HUES64 (cell line): ENCODE results near the gene SPINK2.

Source experiments
- H3K27ac ChIP-seq: 2 replicates; pipeline ENCODE4 v1.7.0; 2013; ENCODE audit warnings: low read depth, low read length, inconsistent platforms
- H3K27me3 ChIP-seq: 2 replicates; pipeline ENCODE4 v1.6.1; 2013; ENCODE audit warnings: mild to moderate bottlenecking, low read length; ENCODE audit not compliant: insufficient read depth
- H3K36me3 ChIP-seq: 2 replicates; pipeline ENCODE4 v1.6.1; 2013; ENCODE audit warnings: mild to moderate bottlenecking, low read length; ENCODE audit not compliant: insufficient read depth
- H3K4me1 ChIP-seq: 2 replicates; pipeline ENCODE4 v1.6.1; 2013; ENCODE audit warnings: mild to moderate bottlenecking, low read length, moderate library complexity; ENCODE audit not compliant: insufficient read depth
- H3K4me3 ChIP-seq: 2 replicates; pipeline ENCODE4 v1.5.1; 2013; ENCODE audit warnings: mild to moderate bottlenecking, low read length, moderate library complexity
- H3K9ac ChIP-seq: 2 replicates; pipeline ENCODE4 v1.6.1; 2013; ENCODE audit warnings: mild to moderate bottlenecking, low read depth, low read length
- H3K9me3 ChIP-seq: 2 replicates; pipeline ENCODE4 v1.6.1; 2013; ENCODE audit warnings: low read depth, low read length; ENCODE audit not compliant: insufficient read depth
- WGBS: fragments of 150-250, 120-280 bp; methylation state at CpG from one replicate; pipeline ENCODE4 v1.1.7; 2013; ENCODE audit warnings: missing lambda C conversion rate; 5-methylcytosine and 5-hydroxymethylcytosine counted together

SPINK2 gene

GRCh38 chr4:56768316-56768715 is 53.2 kb downstream of the SPINK2 start:
- Histone ChIP-seq H3K4me3 (no peak overlapping the region), H3K4me1 (peaks cover 17% of the 10 kb centered on the region), H3K9me3 (no peaks in the 10 kb centered on the region)

GRCh38 chr4:56767567-56767966 is 53.9 kb downstream of the SPINK2 start:
- H3K4me3 ChIP-seq: no peak overlapping the region
- H3K27me3 ChIP-seq: no peaks in the 10 kb centered on the region
- H3K9me3 ChIP-seq: no peaks in the 10 kb centered on the region
- peaks cover 20% of the 10 kb centered on the region for H3K4me1 ChIP-seq
- no peak overlapping the region for H3K9ac ChIP-seq
- H3K36me3 ChIP-seq: no peaks in the 10 kb centered on the region
- no peak overlapping the region for H3K27ac ChIP-seq

More at GRCh38 chr4:56768316-56768715, 53.2 kb downstream of the SPINK2 start:
- no peaks in the 10 kb centered on the region for H3K36me3 ChIP-seq
- no peak overlapping the region for H3K9ac ChIP-seq
- WGBS: 62% methylated on average over 3 of the region's 3 CpGs
- H3K27me3 ChIP-seq: no peaks in the 10 kb centered on the region
- H3K27ac ChIP-seq: no peak overlapping the region

- H3K27ac ChIP-seq: no peak overlapping the region
- no peaks in the 10 kb centered on the region for H3K9me3 ChIP-seq
- H3K36me3 ChIP-seq: no peaks in the 10 kb centered on the region
- H3K4me3 ChIP-seq: no peak overlapping the region
- 88% methylated on average over 5 of the region's 5 CpGs for WGBS
- no peaks in the 10 kb centered on the region for H3K27me3 ChIP-seq
- no peak overlapping the region for H3K9ac ChIP-seq
- peaks cover 20% of the 10 kb centered on the region for H3K4me1 ChIP-seq
These were observed 56.7 kb downstream of the SPINK2 start for GRCh38 chr4:56764775-56765174.

- H3K9ac ChIP-seq: no peak overlapping the region
- WGBS: no CpG with 5 or more reads among the region's 1 CpG
- H3K9me3 ChIP-seq: no peaks in the 10 kb centered on the region
- no peaks in the 10 kb centered on the region for H3K36me3 ChIP-seq
- peaks cover 20% of the 10 kb centered on the region for H3K4me1 ChIP-seq
- no peak overlapping the region for H3K27ac ChIP-seq
- no peak overlapping the region for H3K4me3 ChIP-seq
- no peaks in the 10 kb centered on the region for H3K27me3 ChIP-seq
These were observed 57.3 kb downstream of the SPINK2 start for GRCh38 chr4:56764223-56764622.

GRCh38 chr4:56762484-56763250 is 58.8 kb downstream of the SPINK2 start:
- no peaks in the 10 kb centered on the region for H3K27me3 ChIP-seq

GRCh38 chr4:56760183-56760582 is 61.3 kb downstream of the SPINK2 start:
- Histone ChIP-seq H3K4me3 (no peak overlapping the region), H3K9ac (no peak overlapping the region), H3K4me1 (peaks cover 31% of the 10 kb centered on the region), H3K36me3 (no peaks in the 10 kb centered on the region), H3K27me3 (no peaks in the 10 kb centered on the region), H3K9me3 (no peaks in the 10 kb centered on the region), H3K27ac (no peak overlapping the region)
- 91% methylated on average over 1 of the region's 1 CpG for WGBS

More at GRCh38 chr4:56762484-56763250, 58.8 kb downstream of the SPINK2 start:
- no peak overlapping the region for H3K4me3 ChIP-seq
- no peaks in the 10 kb centered on the region for H3K9me3 ChIP-seq
- H3K27ac ChIP-seq: no peak overlapping the region
- H3K36me3 ChIP-seq: no peaks in the 10 kb centered on the region
- no peak overlapping the region for H3K9ac ChIP-seq
- H3K4me1 ChIP-seq: peaks cover 20% of the 10 kb centered on the region
- 88% methylated on average over 10 of the region's 10 CpGs for WGBS
